Measurements from ENCODE around the gene HMGCS2. TPM values are rescaled to one million over a fixed set of nuclear protein-coding genes. Genes with fewer than 3 reads are reported as not detected.
A peak's percentile ranks its signal among the peaks of the same experiment; 100 is the strongest.

The HMGCS2 gene
- total and polyA plus RNA-seq, 10 of the 15 experiments (the other 5 are each of a cell fraction or from before 2014, with no cell fraction given): 0.49 TPM; not detected in 9

GRCh38 chr1:119727991-119728390, 40.7 kb downstream of the HMGCS2 start:
- ChIA-PET POLR2A (no interaction called here), CTCF (interaction anchor here (3.1 kb wide), 1 partner anchor 16 kb away, joined by 10 read pairs; no protein-coding TSS in a partner anchor), SMC1A (ENCODE audit: uncharacterized antibody, unreplicated experiment) (interaction anchor here (0.8 kb wide), 1 partner anchor 52 kb away, joined by 3 read pairs; no protein-coding TSS in a partner anchor), RAD21 (ENCODE audit: unreplicated experiment) (interaction anchor here (1.0 kb wide), 1 partner anchor 67 kb away, joined by 3 read pairs; no protein-coding TSS in a partner anchor)
- Histone ChIP-seq H3K36me3 (ENCODE audit: control insufficient read depth in 2 of 2, insufficient read depth in 2 of 2, low read length in 1 of 2) (peaks cover 0 to 2% of the 10 kb centered on the region in 2 experiments; a peak in 1 of 4 replicates), H3K4me1 (ENCODE audit: control insufficient read depth, insufficient read depth, low read length) (no peaks in the 10 kb centered on the region), H3K4me2 (ENCODE audit: control insufficient read depth, insufficient read depth) (no peak overlapping the region), H3K79me2 (ENCODE audit: control insufficient read depth, insufficient read depth, low read length) (no peaks in the 10 kb centered on the region), H3K9ac (ENCODE audit: control insufficient read depth, insufficient read depth, low read length) (no peak overlapping the region), H3K27ac (ENCODE audit: control insufficient read depth, insufficient read depth) (no peak overlapping the region), H3K9me3 (replicated peaks; ENCODE audit: control insufficient read depth, insufficient read depth, low read length) (no peaks in the 10 kb centered on the region), H3K27me3 (replicated peaks in 1 of 2; ENCODE audit: control insufficient read depth in 2 of 2, insufficient read depth in 2 of 2, low read length in 1 of 2) (no peaks in the 10 kb centered on the region), H2AFZ (ENCODE audit: control insufficient read depth, low read depth, low read length) (no peak overlapping the region), H4K20me1 (ENCODE audit: control insufficient read depth, insufficient read depth) (no peaks in the 10 kb centered on the region), H3K4me3 (no peak overlapping the region)
- in situ Hi-C loops (cut with MboI) (no loop called here), intact Hi-C loops (cut with micrococcal nuclease; ENCODE audit: unreplicated experiment) (no loop called here)
- WGBS (ENCODE audit: insufficient coverage, insufficient replicate concordance, low lambda C conversion rate, missing lambda C conversion rate): 0% methylated on average over 1 of the region's 1 CpG
- FAIRE-seq (peak; percentile 54), DNase-seq (ENCODE audit: low read depth, low spot score) (no peak), ATAC-seq (peak; percentile 77)
- BruUV-seq (replicated peaks): no TSS peak
- TF ChIP-seq SP1 (IDR thresholded peaks at IDR 0.05; ENCODE audit: low read depth, low read length): no peak
- TF ChIP-seq RELA (IDR thresholded peaks at IDR 0.05; ENCODE audit: borderline replicate concordance, partially characterized antibody): no peak
- no peak for TF ChIP-seq HCFC1 (IDR thresholded peaks at IDR 0.05; ENCODE audit: low read length)
- TF ChIP-seq MLLT1 (IDR thresholded peaks at IDR 0.05): no peak
- TF ChIP-seq USF1 (IDR thresholded peaks at IDR 0.05; ENCODE audit: borderline replicate concordance, extremely low read length, insufficient read depth, low read depth, low read length): no peak
- TF ChIP-seq SUPT20H (IDR thresholded peaks at IDR 0.05; ENCODE audit: borderline replicate concordance, control insufficient read depth, low read depth, low read length): no peak
- no peak for TF ChIP-seq CREM (IDR thresholded peaks at IDR 0.05; ENCODE audit: low read depth)
- no peak for TF ChIP-seq RFX5 (IDR thresholded peaks at IDR 0.05; ENCODE audit: low read depth, low read length)
- no peak for TF ChIP-seq GABPA (IDR thresholded peaks at IDR 0.05; ENCODE audit: low read depth)
- no peak for TF ChIP-seq E2F8 (IDR thresholded peaks at IDR 0.05; ENCODE audit: low read depth, partially characterized antibody)
- TF ChIP-seq HDAC2 (IDR thresholded peaks at IDR 0.05): no peak
